PC-3 (cell line): Measurements from ENCODE around the gene KLF12. TPM values are rescaled to one million over a fixed set of nuclear protein-coding genes. Genes with fewer than 3 reads are reported as not detected.

ENCODE experiments used
- ATAC-seq: fragments of 200-7000 bp; cut with Tn5 transposase; 2 replicates; pipeline ENCODE4 v1.9.1; 2020; ENCODE audit warnings: mild to moderate bottlenecking, moderate library complexity
- BruUV-seq: library from RNA; stranded (reverse); fragments of 400-500 nt; replicated peaks from 2 replicates; lab custom pipeline; 2021; lab: Mats Ljungman, UMichigan
- CTCF ChIA-PET: fragments of 300-600 bp; sonication (Branson Sonifier 250); formaldehyde crosslinking; loops from one replicate; lab custom pipeline; 2022; ENCODE audit warnings: antibody characterized with exemption; lab: Charles Lee
- POLR2A ChIA-PET: fragments of 300-600 bp; sonication (Branson Sonifier 250); formaldehyde crosslinking; loops from one replicate; lab custom pipeline; 2022; ENCODE audit warnings: antibody characterized with exemption; ENCODE audit not compliant: unreplicated experiment; lab: Charles Lee
- DNase-seq: peaks from one replicate; pipeline ENCODE4 v3.0.0-alpha.2; 2015
- H2AFZ ChIP-seq: fragments of 300-600 bp; sonication (generic); 2 replicates; pipeline ENCODE4 v1.6.0; 2016; ENCODE audit warnings: antibody characterized with exemption, low read length
- H3F3A ChIP-seq: fragments of 300-600 bp; sonication (generic); one replicate; pipeline ENCODE4 v1.6.0; 2017; ENCODE audit warnings: antibody characterized with exemption, low read length, control low read depth, mild to moderate bottlenecking; ENCODE audit not compliant: unreplicated experiment
- H3K27ac ChIP-seq: fragments of 300-600 bp; sonication (generic); 2 replicates; pipeline ENCODE4 v1.5.1; 2016; ENCODE audit warnings: mild to moderate bottlenecking, low read length
- H3K27me3 ChIP-seq: fragments of 300-600 bp; sonication (generic); 2 replicates; pipeline ENCODE4 v1.6.1; 2016; ENCODE audit warnings: low read length, mixed read lengths
- H3K36me3 ChIP-seq: fragments of 300-600 bp; sonication (generic); 2 replicates; pipeline ENCODE4 v1.6.1; 2016; ENCODE audit warnings: low read depth, mixed run types, low read length, mixed read lengths
- H3K4me1 ChIP-seq: fragments of 300-600 bp; sonication (generic); 2 replicates; pipeline ENCODE4 v1.5.1; 2016; ENCODE audit warnings: low read length; ENCODE audit not compliant: insufficient read depth
- H3K4me2 ChIP-seq: fragments of 300-600 bp; sonication (generic); 2 replicates; pipeline ENCODE4 v1.6.0; 2016; ENCODE audit warnings: low read length
- H3K4me3 ChIP-seq: fragments of 300-600 bp; sonication (generic); 2 replicates; pipeline ENCODE4 v1.5.1; 2016; ENCODE audit warnings: mild to moderate bottlenecking, low read length, mixed read lengths
- H3K79me2 ChIP-seq: fragments of 300-600 bp; sonication (generic); 2 replicates; pipeline ENCODE4 v1.6.1; 2017; ENCODE audit warnings: low read length, mixed read lengths
- H3K9ac ChIP-seq: fragments of 300-600 bp; sonication (generic); 2 replicates; pipeline ENCODE4 v1.6.0; 2016; ENCODE audit warnings: mild to moderate bottlenecking, low read length
- H3K9me2 ChIP-seq: fragments of 300-600 bp; sonication (generic); replicated peaks from 2 replicates; pipeline ENCODE4 v1.6.1; 2016; ENCODE audit warnings: mixed run types, low read length, mixed read lengths
- H3K9me3 ChIP-seq: fragments of 300-600 bp; sonication (generic); 2 replicates; pipeline ENCODE4 v1.6.1; 2016; ENCODE audit warnings: low read length, mixed read lengths
- H4K20me1 ChIP-seq: fragments of 300-600 bp; sonication (generic); 2 replicates; pipeline ENCODE4 v1.6.1; 2016; ENCODE audit warnings: low read length, mixed read lengths
- EZH2 ChIP-seq: fragments of 300-600 bp; sonication (generic); IDR thresholded peaks from one replicate; pipeline ENCODE4 v1.6.1; 2017; ENCODE audit warnings: antibody characterized with exemption, mild to moderate bottlenecking, low read length; ENCODE audit not compliant: unreplicated experiment
- EZH2phosphoT487 ChIP-seq: fragments of 300-600 bp; sonication (generic); IDR thresholded peaks from 2 replicates; pipeline ENCODE4 v1.6.1; 2018; ENCODE audit warnings: mild to moderate bottlenecking, antibody characterized with exemption, low read length, borderline replicate concordance
- intact Hi-C: fragments of 100-400 bp; cut with micrococcal nuclease; formaldehyde crosslinking; loops from 2 replicates; pipeline ENCODE4 v1.9.0; 2023
- total RNA-seq: library from RNA; depleted of rRNA; stranded (reverse); fragments of >200 nt; gene quantifications from 2 replicates; pipeline ENCODE4 v1.2.3, GENCODE V29; 2014
- TF ChIP-seq, protein P1 (sequence below): fragments of 300-600 bp; sonication (generic); conservative IDR thresholded peaks from 2 replicates; pipeline ENCODE4 v1.5.1; 2017; ENCODE audit warnings: antibody characterized with exemption, low read depth, mild to moderate bottlenecking, low read length

KLF12 gene
- total RNA-seq, 1 experiment from 2014 or later: 6.4 TPM

GRCh38 chr13:74103970-74104555 is 30.1 kb downstream of the KLF12 start:
- H3K27me3 ChIP-seq: no peaks in the 10 kb centered on the region
- no peak overlapping the region for H2AFZ ChIP-seq
- ChIA-PET CTCF (no interaction called here), POLR2A (no interaction called here)
- no peak overlapping the region for H3K27ac ChIP-seq
- intact Hi-C loops: loop anchor here (10.0 kb wide), 1 partner anchor 929 kb away; no protein-coding TSS in a partner anchor
- no TSS peak for BruUV-seq
- H3K9me3 ChIP-seq: 0 out of 2 replicates have a peak, but pooled peaks cover 4% of the 10 kb centered on the region
- H3K4me3 ChIP-seq: no peak overlapping the region
- H3K4me1 ChIP-seq: no peaks in the 10 kb centered on the region
- no peaks in the 10 kb centered on the region for H3F3A ChIP-seq
- H3K4me2 ChIP-seq: no peak overlapping the region
- no peak for TF ChIP-seq EZH2
- TF ChIP-seq, protein P1, sequence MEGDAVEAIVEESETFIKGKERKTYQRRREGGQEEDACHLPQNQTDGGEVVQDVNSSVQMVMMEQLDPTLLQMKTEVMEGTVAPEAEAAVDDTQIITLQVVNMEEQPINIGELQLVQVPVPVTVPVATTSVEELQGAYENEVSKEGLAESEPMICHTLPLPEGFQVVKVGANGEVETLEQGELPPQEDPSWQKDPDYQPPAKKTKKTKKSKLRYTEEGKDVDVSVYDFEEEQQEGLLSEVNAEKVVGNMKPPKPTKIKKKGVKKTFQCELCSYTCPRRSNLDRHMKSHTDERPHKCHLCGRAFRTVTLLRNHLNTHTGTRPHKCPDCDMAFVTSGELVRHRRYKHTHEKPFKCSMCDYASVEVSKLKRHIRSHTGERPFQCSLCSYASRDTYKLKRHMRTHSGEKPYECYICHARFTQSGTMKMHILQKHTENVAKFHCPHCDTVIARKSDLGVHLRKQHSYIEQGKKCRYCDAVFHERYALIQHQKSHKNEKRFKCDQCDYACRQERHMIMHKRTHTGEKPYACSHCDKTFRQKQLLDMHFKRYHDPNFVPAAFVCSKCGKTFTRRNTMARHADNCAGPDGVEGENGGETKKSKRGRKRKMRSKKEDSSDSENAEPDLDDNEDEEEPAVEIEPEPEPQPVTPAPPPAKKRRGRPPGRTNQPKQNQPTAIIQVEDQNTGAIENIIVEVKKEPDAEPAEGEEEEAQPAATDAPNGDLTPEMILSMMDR: no peak
- no peak for TF ChIP-seq EZH2phosphoT487
- no peaks in the 10 kb centered on the region for H4K20me1 ChIP-seq
- H3K9me2 ChIP-seq: no peaks in the 10 kb centered on the region
- H3K9ac ChIP-seq: no peak overlapping the region
- DNase-seq (no peak), ATAC-seq (no peak)
- H3K36me3 ChIP-seq: no peaks in the 10 kb centered on the region
- H3K79me2 ChIP-seq: peaks cover 21% of the 10 kb centered on the region

GRCh38 chr13:74103196-74103595 is 31.0 kb downstream of the KLF12 start:
- Histone ChIP-seq H3K9me2 (no peaks in the 10 kb centered on the region), H3K4me1 (no peaks in the 10 kb centered on the region), H3K4me2 (no peak overlapping the region), H3K9ac (no peak overlapping the region), H3K9me3 (0 out of 2 replicates have a peak, but pooled peaks cover 4% of the 10 kb centered on the region), H2AFZ (no peak overlapping the region), H3F3A (no peaks in the 10 kb centered on the region), H3K4me3 (no peak overlapping the region), H3K27ac (no peak overlapping the region), H4K20me1 (no peaks in the 10 kb centered on the region), H3K36me3 (no peaks in the 10 kb centered on the region), H3K27me3 (no peaks in the 10 kb centered on the region), H3K79me2 (peaks cover 23% of the 10 kb centered on the region)
- TF ChIP-seq EZH2 (no peak), EZH2phosphoT487 (no peak)
- TF ChIP-seq, protein P1: no peak
- ChIA-PET POLR2A (interaction anchor here (0.6 kb wide), 1 partner anchor 15 kb away, joined by 5 read pairs; no protein-coding TSS in a partner anchor), CTCF (no interaction called here)
- no TSS peak for BruUV-seq
- no peak for ATAC-seq
- no peak for DNase-seq
- intact Hi-C loops: loop anchor here (10.0 kb wide), 1 partner anchor 928 kb away; no protein-coding TSS in a partner anchor

- 0 out of 2 replicates have a peak, but pooled peaks cover 4% of the 10 kb centered on the region for H3K9me3 ChIP-seq
- no peak overlapping the region for H3K9ac ChIP-seq
- H3K27ac ChIP-seq: no peak overlapping the region
- no peaks in the 10 kb centered on the region for H3K27me3 ChIP-seq
- H3K36me3 ChIP-seq: no peaks in the 10 kb centered on the region
- POLR2A ChIA-PET: interaction anchor here (0.6 kb wide), 1 partner anchor 14 kb away, joined by 5 read pairs; no protein-coding TSS in a partner anchor
- H3K4me3 ChIP-seq: no peak overlapping the region
- TF ChIP-seq EZH2phosphoT487: no peak
- TF ChIP-seq, protein P1: no peak
- no peak for TF ChIP-seq EZH2
- CTCF ChIA-PET: no interaction called here
- ATAC-seq (no peak), DNase-seq (no peak)
- no peaks in the 10 kb centered on the region for H3F3A ChIP-seq
- no peak overlapping the region for H3K4me2 ChIP-seq
- intact Hi-C loops: loop anchor here (10.0 kb wide), 1 partner anchor 928 kb away; no protein-coding TSS in a partner anchor
- no peaks in the 10 kb centered on the region for H4K20me1 ChIP-seq
- no peaks in the 10 kb centered on the region for H3K4me1 ChIP-seq
- no peaks in the 10 kb centered on the region for H3K9me2 ChIP-seq
- no TSS peak for BruUV-seq
- peaks cover 25% of the 10 kb centered on the region for H3K79me2 ChIP-seq
- H2AFZ ChIP-seq: no peak overlapping the region
Measured at GRCh38 chr13:74102691-74103090, 31.5 kb downstream of the KLF12 start.
